ENCODE measurements around the gene HAND1.
"Not testable (repeated sequence)": the region's sequence is repeated elsewhere in the genome, so short reads cannot be mapped to it uniquely, and the experiment has no call there.

The HAND1 gene

DNA sequence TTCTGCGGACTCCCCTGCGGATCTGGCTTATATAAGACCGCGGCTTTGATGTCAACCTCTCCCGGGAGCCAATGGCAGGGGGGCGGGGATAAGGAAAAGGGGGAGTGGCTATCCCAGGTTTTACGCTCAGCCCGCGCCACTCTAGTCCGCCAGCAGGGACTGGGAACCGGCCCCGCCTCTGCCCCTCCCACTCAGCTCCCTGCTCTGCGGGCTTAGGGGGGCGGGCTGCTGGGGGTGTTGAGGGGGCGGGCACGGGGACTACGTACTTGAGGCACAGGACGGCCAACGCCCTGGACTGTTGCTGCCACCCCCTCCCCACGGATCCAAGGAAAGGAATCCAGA lies at the start of gene HAND1:
HAND1 (minus strand) TSS at position 4 of the 342 bp plus-strand sequence. CDS start 219 bp downstream, outside the sequence.
- Mint-ChIP-seq H3K4me1 (ENCODE audit: low read depth) (peaks cover 57% of the 10 kb centered on the region), H3K36me3 (ENCODE audit: low read depth) (peaks cover 4% of the 10 kb centered on the region), H3K4me3 (peak within 1 kb of the TSS; percentile 71), H3K27me3 (peaks cover 86% of the 10 kb centered on the region), H3K9me3 (no peaks in the 10 kb centered on the region), H3K27ac (no peak within 1 kb of the TSS)

DNA sequence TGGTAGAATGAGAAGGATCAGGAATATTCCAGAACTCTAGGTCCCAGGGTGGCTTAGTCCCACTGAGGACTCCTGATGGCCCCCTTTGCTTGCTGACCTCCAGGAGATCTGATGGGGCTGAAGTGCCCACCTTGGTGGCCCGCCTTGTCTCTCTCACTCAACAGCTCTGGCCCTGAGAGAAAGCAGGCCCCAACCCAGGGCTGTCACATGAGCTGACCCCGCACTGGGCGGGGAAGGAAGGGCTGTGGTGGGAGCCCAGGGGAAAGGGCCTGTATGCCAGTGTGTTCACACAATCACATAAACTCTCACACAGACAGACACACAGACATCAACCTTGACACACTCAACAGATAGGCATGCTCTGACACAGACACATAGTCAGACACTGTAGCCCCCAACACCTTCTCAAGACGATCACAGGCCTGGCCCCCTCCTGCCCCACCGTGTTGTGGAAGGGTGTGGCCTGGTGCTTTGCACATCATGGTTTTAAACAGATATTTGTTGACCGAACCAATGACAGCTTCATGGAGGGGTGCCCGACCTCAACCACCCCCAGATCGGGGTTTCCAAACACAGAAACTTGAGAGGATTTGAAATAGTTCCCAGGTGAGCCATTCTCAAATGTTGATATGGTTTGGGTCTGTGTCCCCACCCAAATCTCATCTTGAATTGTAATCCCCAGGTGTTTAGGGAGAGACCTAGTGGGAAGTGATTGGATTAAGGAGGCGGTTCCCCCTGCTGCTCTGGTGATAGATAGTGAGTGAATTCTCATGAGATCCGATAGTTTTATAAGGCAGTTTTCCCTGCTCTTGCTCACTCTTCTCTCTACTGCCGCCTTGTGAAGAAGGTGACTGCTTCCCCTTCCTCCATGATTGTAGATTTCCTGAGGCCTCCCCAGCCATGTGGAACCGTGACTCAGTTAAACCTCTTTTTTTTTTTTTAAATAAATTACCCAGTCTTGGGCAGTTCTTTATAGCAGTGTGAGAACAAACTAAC lies 48.5 kb upstream of the HAND1 start:
- H3K4me1 Mint-ChIP-seq (ENCODE audit: low read depth), result no peaks in the 10 kb centered on the region
- no peak overlapping the region for H3K27ac Mint-ChIP-seq
- no peak overlapping the region for H3K4me3 Mint-ChIP-seq
- no peaks in the 10 kb centered on the region for H3K9me3 Mint-ChIP-seq
- H3K36me3 Mint-ChIP-seq (ENCODE audit: low read depth), result no peaks in the 10 kb centered on the region
- peaks cover 38% of the 10 kb centered on the region for H3K27me3 Mint-ChIP-seq

DNA sequence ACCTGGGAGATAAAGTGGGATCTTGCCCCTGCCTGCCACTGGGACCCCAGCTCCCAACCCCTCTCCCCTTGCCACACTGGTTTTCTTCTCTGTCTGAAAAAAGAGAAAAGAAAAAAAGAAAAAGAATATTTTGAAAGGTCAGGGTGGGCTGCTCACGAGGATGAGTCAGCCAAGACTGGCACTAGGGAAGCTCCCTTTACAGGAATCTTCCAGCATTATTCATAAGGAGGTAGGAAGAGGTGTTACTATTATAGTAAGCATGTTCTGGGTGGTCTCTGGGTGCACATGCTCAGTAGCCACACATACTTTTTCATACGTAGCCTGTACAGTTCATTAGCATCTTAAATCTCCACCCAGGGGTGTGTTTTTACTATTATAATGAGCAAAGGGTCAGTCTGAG lies 46.8 kb upstream of the HAND1 start:
- Mint-ChIP-seq H3K27me3 (peaks cover 44% of the 10 kb centered on the region), H3K9me3 (no peaks in the 10 kb centered on the region), H3K36me3 (ENCODE audit: low read depth) (no peaks in the 10 kb centered on the region), H3K4me3 (no peak overlapping the region), H3K4me1 (ENCODE audit: low read depth) (no peaks in the 10 kb centered on the region), H3K27ac (no peak overlapping the region)

DNA sequence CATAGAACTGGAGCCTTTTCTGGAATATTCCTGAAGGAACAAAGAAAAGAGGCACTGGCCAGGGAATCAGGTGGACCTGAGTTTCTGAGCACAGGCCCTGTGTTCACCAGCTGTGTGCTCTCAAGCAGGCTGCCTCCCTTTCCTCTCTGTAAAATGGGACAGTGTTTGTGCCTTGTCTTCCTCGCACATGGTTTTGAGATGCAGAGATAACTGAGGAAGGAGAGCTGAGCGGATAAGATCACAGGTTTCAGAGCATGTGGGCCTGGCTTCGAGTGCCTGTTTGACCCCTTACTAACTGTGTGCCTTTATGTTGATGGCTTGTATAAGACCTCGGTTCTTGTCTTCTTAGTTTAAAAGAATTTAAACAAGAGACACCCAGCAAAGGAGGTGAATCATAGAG lies 46.2 kb upstream of the HAND1 start:
- Mint-ChIP-seq H3K4me1 (ENCODE audit: low read depth) (no peaks in the 10 kb centered on the region), H3K9me3 (no peaks in the 10 kb centered on the region), H3K36me3 (ENCODE audit: low read depth) (no peaks in the 10 kb centered on the region), H3K27ac (no peak overlapping the region), H3K27me3 (peaks cover 50% of the 10 kb centered on the region), H3K4me3 (no peak overlapping the region)

DNA sequence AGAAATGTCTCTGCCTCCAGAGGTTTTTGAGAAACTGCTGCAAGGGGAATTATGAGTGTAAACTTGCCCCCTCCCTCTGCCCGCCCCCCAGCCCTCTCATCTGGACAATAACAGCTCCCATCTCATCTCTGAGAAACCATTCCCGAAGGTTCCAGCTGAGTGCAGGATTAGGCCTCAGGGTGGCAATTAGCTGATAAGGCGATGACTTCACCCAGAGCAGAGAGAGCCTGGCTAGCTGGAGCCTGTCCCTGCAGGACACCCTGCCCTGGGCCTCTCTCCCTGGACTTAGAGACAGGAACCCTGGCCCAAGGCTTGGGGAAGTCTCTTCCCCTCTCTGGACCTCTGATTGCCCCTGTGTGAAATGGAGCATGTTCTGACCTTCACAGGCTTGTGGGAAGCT lies 45.7 kb upstream of the HAND1 start:
- no peaks in the 10 kb centered on the region for H3K4me1 Mint-ChIP-seq (ENCODE audit: low read depth)
- no peaks in the 10 kb centered on the region for H3K36me3 Mint-ChIP-seq (ENCODE audit: low read depth)
- no peaks in the 10 kb centered on the region for H3K9me3 Mint-ChIP-seq
- H3K4me3 Mint-ChIP-seq, result no peak overlapping the region
- no peak overlapping the region for H3K27ac Mint-ChIP-seq
- peaks cover 51% of the 10 kb centered on the region for H3K27me3 Mint-ChIP-seq

DNA sequence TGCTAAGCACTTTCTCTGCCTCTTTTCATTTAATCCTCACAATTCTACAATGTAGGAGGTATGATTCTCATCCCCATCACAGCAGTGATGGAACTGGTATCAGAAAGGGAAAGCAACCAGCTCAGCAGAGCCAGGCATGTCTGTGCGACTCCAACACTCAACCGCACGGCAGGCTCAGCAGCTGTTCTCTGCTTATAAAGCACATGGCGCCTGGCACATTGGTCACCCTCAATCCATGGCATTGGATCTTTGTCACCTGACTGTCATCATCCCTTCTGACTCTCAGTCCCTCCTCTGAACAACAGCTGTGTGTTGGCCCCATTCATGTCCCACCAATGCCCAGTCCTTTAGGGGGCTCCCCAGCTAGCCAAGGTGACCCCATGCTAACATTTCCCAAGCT lies 45.1 kb upstream of the HAND1 start:
- H3K9me3 Mint-ChIP-seq, result no peaks in the 10 kb centered on the region
- H3K36me3 Mint-ChIP-seq (ENCODE audit: low read depth), result no peaks in the 10 kb centered on the region
- H3K4me3 Mint-ChIP-seq, result no peak overlapping the region
- H3K27me3 Mint-ChIP-seq, result peaks cover 49% of the 10 kb centered on the region
- H3K27ac Mint-ChIP-seq, result no peak overlapping the region
- no peaks in the 10 kb centered on the region for H3K4me1 Mint-ChIP-seq (ENCODE audit: low read depth)

DNA sequence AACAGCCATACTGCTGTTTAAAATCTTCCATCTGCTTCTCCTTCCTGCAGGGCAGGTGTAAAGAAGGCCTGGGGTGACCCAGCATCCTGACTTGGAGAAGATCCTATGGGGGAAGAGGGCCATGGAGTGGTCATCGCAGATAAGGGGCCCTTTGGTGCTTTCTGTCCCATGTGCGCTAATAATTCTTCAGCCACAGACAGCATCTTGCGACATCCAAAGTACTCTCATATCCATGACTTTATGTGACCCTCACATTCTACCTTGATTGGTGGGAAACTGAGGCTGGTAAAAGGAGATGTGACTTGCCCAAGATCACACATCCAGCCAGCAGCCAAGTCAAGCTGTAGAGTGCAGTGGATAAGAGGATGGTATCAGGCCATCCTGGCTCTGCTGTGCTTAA lies 44.3 kb upstream of the HAND1 start:
- H3K9me3 Mint-ChIP-seq, result no peaks in the 10 kb centered on the region
- H3K27ac Mint-ChIP-seq, result no peak overlapping the region
- no peak overlapping the region for H3K4me3 Mint-ChIP-seq
- no peaks in the 10 kb centered on the region for H3K4me1 Mint-ChIP-seq (ENCODE audit: low read depth)
- H3K36me3 Mint-ChIP-seq (ENCODE audit: low read depth), result no peaks in the 10 kb centered on the region
- H3K27me3 Mint-ChIP-seq, result peaks cover 48% of the 10 kb centered on the region

DNA sequence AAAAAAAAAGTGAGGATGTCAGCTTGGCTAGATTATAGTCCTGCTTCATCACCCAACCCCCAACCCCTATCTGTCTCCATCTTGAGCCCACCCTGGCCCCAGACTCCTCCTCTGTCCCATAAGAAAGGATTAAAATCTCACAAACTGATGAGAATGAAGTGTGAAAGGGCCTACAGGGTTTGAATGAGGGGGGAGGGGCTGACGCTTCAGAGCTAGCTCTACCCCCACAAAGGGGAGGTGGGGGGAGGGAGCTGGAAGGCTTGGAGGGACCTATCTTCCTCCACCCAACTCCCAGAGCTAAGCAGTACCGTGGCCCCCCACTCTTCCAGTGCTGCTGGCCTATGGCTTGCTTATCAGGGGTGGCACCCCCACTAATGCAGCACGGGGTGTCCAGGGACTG lies 43.7 kb upstream of the HAND1 start:
- Mint-ChIP-seq H3K4me1 (ENCODE audit: low read depth) (no peaks in the 10 kb centered on the region), H3K4me3 (no peak overlapping the region), H3K9me3 (no peaks in the 10 kb centered on the region), H3K27ac (no peak overlapping the region), H3K27me3 (peaks cover 48% of the 10 kb centered on the region), H3K36me3 (ENCODE audit: low read depth) (no peaks in the 10 kb centered on the region)

DNA sequence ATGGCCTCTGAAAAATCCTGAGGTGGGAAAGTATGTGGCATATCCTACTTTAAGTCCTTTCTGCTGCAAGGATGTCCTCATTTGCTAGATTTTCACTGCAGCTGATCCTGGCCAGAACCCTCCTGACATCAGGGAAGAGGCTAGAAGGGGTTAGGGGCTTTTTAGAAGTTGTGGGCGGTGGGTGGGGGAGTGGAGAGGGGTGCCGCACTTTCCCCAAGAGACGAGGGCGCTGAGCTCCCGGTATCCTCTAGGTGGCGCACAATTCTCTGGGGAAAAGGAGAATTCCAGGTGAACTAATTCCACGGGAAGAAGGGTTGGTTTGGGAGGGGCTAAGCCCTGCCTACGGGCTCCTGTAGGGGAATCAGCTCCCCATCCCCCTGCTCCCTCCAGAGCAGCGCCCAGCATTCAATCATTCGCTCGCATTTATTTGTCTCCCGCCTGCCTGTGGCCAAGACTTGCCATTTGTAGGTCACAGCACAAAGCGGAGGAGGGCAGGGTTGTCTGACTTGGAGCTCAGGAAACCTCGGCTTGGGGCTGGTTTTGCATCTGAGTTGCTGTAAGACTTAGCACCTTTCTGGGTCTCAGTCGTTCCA lies 42.9 kb upstream of the HAND1 start:
- no peaks in the 10 kb centered on the region for H3K9me3 Mint-ChIP-seq
- H3K27me3 Mint-ChIP-seq, result peaks cover 43% of the 10 kb centered on the region
- no peak overlapping the region for H3K27ac Mint-ChIP-seq
- no peaks in the 10 kb centered on the region for H3K4me1 Mint-ChIP-seq (ENCODE audit: low read depth)
- no peak overlapping the region for H3K4me3 Mint-ChIP-seq
- H3K36me3 Mint-ChIP-seq (ENCODE audit: low read depth), result no peaks in the 10 kb centered on the region

DNA sequence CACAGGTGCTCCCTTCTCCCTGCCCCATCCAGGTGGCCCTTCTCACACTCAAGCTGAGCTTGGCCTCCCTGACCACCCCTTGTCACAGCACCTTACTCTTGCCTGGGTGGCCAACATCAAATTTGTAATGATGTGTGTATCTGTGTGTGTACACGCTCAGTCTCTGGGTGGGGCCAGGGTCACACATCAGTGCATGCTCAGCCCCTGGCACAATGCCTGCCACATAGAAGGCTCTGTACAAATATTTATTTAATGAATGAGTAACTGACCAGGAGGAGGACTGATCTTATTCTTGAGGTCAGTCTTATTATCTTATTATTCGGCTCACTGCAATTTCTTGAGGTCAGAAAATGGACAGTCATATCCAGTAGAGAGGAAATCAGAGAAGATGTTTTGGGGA lies 41.3 kb upstream of the HAND1 start:
- Mint-ChIP-seq H3K36me3 (ENCODE audit: low read depth) (no peaks in the 10 kb centered on the region), H3K27ac (no peak overlapping the region), H3K4me1 (ENCODE audit: low read depth) (peaks cover 6% of the 10 kb centered on the region), H3K4me3 (no peak overlapping the region), H3K9me3 (no peaks in the 10 kb centered on the region), H3K27me3 (peaks cover 46% of the 10 kb centered on the region)

DNA sequence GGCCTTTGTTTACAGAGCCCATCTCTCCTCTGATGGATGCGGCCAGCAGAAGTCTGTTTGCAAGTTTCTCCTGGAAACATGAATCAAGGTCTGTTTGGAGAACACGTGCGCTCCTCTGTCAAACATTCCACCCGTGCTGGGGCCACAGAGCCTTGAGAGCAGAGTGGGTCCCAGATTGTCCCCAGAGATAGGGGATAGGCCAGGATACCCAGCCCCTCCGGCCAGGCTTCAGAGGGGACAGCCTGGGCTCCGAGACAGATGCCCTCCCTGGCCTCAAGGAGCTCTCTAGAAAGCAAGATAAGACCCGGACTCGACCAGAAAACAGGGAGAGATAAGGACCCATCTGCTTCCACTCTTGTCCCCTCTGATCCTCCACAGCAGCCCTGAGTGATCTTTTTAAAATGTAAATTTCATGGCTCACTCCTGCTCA lies 40.4 kb upstream of the HAND1 start:
- no peaks in the 10 kb centered on the region for H3K36me3 Mint-ChIP-seq (ENCODE audit: low read depth)
- no peak overlapping the region for H3K4me3 Mint-ChIP-seq
- H3K4me1 Mint-ChIP-seq (ENCODE audit: low read depth), result peaks cover 15% of the 10 kb centered on the region
- peaks cover 54% of the 10 kb centered on the region for H3K27me3 Mint-ChIP-seq
- H3K9me3 Mint-ChIP-seq, result no peaks in the 10 kb centered on the region
- no peak overlapping the region for H3K27ac Mint-ChIP-seq

DNA sequence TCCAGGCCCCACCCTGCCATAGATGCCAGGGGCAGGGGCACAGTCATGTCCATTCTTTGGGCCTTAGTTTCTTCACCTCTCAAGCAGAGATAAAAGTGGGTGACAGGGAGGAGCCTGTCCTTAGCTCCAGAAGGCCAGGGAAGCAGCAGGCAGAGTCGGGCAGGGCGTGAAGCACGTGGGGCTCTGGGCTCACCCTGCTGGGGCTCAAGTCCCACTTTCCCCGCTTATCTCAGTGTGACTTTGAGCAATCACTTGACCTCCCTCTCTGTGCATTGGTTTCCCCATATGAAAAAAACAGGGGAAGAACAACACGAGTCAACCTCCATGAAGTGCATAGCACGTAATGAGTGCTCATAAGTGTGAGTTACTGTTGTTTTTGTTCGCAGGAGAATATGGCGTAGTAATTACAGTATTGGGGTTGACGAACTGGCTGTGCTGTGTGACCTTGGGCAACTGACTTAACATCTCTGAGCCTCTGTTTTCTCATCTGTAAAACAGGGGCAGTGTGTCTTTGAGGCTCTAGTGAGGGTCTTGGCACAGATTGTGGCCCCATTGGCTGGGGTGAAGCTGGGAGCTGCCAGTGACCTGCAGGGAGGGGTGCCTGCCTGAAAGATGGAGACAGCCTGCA lies 39.9 kb upstream of the HAND1 start:
- Mint-ChIP-seq H3K9me3 (no peaks in the 10 kb centered on the region), H3K36me3 (ENCODE audit: low read depth) (no peaks in the 10 kb centered on the region), H3K4me1 (ENCODE audit: low read depth) (peaks cover 17% of the 10 kb centered on the region), H3K27ac (no peak overlapping the region), H3K4me3 (no peak overlapping the region), H3K27me3 (peaks cover 50% of the 10 kb centered on the region)

DNA sequence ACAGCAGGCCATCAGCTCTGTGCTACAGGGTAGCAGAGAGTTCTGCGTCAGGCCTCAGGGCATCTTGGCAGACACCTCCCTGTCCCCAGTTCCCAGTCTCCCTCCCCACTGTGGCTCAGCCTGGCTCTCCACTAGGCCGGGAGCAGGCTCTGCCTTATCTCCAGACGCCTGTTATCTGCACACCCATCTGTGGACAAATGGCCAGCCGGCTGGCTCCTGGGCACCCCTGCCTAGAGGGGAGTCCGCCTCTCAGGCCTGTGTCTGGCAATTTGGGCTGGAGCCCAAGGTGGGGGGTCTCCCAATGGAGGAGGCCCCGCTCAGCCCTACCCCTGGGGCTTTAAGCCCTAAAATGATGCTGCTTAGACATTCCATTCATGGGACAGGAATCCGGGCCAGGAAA lies 39.2 kb upstream of the HAND1 start:
- no peak overlapping the region for H3K27ac Mint-ChIP-seq
- H3K36me3 Mint-ChIP-seq (ENCODE audit: low read depth), result no peaks in the 10 kb centered on the region

DNA sequence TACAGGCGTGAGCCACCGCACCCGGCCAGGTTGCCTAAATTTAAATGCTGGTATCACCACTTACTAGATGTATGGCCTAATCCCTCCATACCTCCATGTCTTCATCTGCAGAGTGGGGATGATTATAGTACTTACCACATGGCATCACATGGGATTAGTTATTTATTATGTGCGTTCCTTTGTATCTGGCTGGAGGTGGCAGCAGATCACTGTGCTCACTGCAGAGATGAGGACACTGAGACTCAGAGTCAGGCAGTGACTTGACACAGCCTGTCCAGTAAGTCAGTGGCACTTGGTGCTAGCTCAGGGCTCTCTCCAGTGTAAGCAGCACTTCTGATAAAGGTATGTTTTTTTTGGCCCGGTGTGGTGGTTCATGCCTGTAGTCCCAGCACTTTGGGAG lies 38.4 kb upstream of the HAND1 start:
- H3K4me3 Mint-ChIP-seq, result no peak overlapping the region
- no peak overlapping the region for H3K27ac Mint-ChIP-seq
- peaks cover 43% of the 10 kb centered on the region for H3K27me3 Mint-ChIP-seq
- H3K4me1 Mint-ChIP-seq (ENCODE audit: low read depth), result peaks cover 17% of the 10 kb centered on the region
- H3K36me3 Mint-ChIP-seq (ENCODE audit: low read depth), result no peaks in the 10 kb centered on the region
- no peaks in the 10 kb centered on the region for H3K9me3 Mint-ChIP-seq

More for the DNA sequence above, 39.2 kb upstream of the HAND1 start:
- H3K27me3 Mint-ChIP-seq, result peaks cover 43% of the 10 kb centered on the region
- H3K4me3 Mint-ChIP-seq, result no peak overlapping the region
- peaks cover 17% of the 10 kb centered on the region for H3K4me1 Mint-ChIP-seq (ENCODE audit: low read depth)
- H3K9me3 Mint-ChIP-seq, result no peaks in the 10 kb centered on the region

DNA sequence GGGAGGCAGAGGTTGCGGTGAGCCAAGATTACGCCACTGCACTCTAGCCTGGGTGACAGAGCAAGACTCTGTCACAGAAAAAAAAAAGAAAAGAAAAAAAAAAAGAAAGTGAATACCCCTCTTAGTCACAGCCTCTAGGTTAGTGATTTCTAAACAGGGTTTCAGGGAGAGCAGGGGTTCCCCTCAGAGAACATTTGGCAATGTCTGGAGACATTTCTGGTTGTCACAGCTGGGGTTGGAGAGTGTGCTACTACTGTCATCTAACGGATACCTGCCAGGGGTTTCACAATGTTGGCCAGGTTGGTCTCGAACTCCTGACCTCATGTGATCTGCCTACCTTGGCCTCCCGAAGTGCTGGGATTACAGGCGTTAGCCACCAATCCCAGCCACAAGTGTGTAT lies 37.5 kb upstream of the HAND1 start:
- peaks cover 17% of the 10 kb centered on the region for H3K4me1 Mint-ChIP-seq (ENCODE audit: low read depth)
- H3K4me3 Mint-ChIP-seq, result not testable (repeated sequence)

More for the DNA sequence above, 37.5 kb upstream of the HAND1 start:
- not testable (repeated sequence) for H3K27ac Mint-ChIP-seq; H3K9me3 Mint-ChIP-seq; H3K36me3 Mint-ChIP-seq (ENCODE audit: low read depth)
- H3K27me3 Mint-ChIP-seq, result peaks cover 38% of the 10 kb centered on the region

All from stimulated activated naive CD8-positive, alpha-beta T cell treated with anti-CD3 and anti-CD28 coated beads, Interleukin-15, Interleukin-2, amounts not matched to agents 100 ng/mL and 50 ng/mL, for 24 hours (primary cell).